Mesendoderm (in vitro differentiated cells): Measurements from ENCODE around the gene IDH1. TPM values are rescaled to one million over a fixed set of nuclear protein-coding genes. Genes with fewer than 3 reads are reported as not detected.

Experiments
- DNase-seq: peaks from one replicate; pipeline ENCODE4 v3.0.0; 2013
- H2AK5ac ChIP-seq: 2 replicates; pipeline ENCODE4 v1.6.1; 2013; ENCODE audit warnings: low read length, inconsistent platforms
- H2BK120ac ChIP-seq: 2 replicates; pipeline ENCODE4 v1.6.1; 2013; ENCODE audit warnings: low read depth, mild to moderate bottlenecking, low read length, moderate library complexity, mixed read lengths
- H2BK15ac ChIP-seq: replicated peaks from 2 replicates; pipeline ENCODE4 v1.6.1; 2013; ENCODE audit warnings: low read depth, mild to moderate bottlenecking, moderate library complexity
- H2BK5ac ChIP-seq: 2 replicates; pipeline ENCODE4 v1.6.1; 2013; ENCODE audit warnings: low read length, inconsistent platforms
- H3K18ac ChIP-seq: 2 replicates; pipeline ENCODE4 v1.6.1; 2013; ENCODE audit warnings: mild to moderate bottlenecking, low read length, mixed read lengths
- H3K23ac ChIP-seq: one replicate; pipeline ENCODE4 v1.6.1; 2013; ENCODE audit warnings: low read length
- H3K27ac ChIP-seq: 2 replicates; pipeline ENCODE4 v1.5.1; 2013; ENCODE audit warnings: low read depth, mild to moderate bottlenecking, inconsistent platforms, low read length, moderate library complexity
- H3K27me3 ChIP-seq: 2 replicates; pipeline ENCODE4 v1.6.1; 2013; ENCODE audit warnings: low read length, control low read depth, mild to moderate bottlenecking, inconsistent platforms; ENCODE audit not compliant: insufficient read depth, poor library complexity
- H3K36me3 ChIP-seq: 2 replicates; pipeline ENCODE4 v1.6.1; 2013; ENCODE audit warnings: low read length, inconsistent platforms; ENCODE audit not compliant: control insufficient read depth, insufficient read depth
- H3K4ac ChIP-seq: one replicate; pipeline ENCODE4 v1.6.1; 2013; ENCODE audit warnings: low read depth, mild to moderate bottlenecking, low read length, moderate library complexity
- H3K4me1 ChIP-seq: 2 replicates; pipeline ENCODE4 v1.6.1; 2013; ENCODE audit warnings: low read depth, low read length, inconsistent platforms; ENCODE audit not compliant: control insufficient read depth
- H3K4me2 ChIP-seq: 2 replicates; pipeline ENCODE4 v1.6.1; 2013; ENCODE audit warnings: low read length
- H3K4me3 ChIP-seq: 2 replicates; pipeline ENCODE4 v1.5.1; 2013; ENCODE audit warnings: mild to moderate bottlenecking, low read length
- H3K56ac ChIP-seq: one replicate; pipeline ENCODE4 v1.6.1; 2013; ENCODE audit warnings: low read length
- H3K79me1 ChIP-seq: 2 replicates; pipeline ENCODE4 v1.6.1; 2013; ENCODE audit warnings: low read length, inconsistent platforms
- H3K79me2 ChIP-seq: 2 replicates; pipeline ENCODE4 v1.6.1; 2013; ENCODE audit warnings: mild to moderate bottlenecking, low read length; ENCODE audit not compliant: control insufficient read depth, insufficient read depth
- H3K9ac ChIP-seq: 2 replicates; pipeline ENCODE4 v1.6.1; 2013; ENCODE audit warnings: low read length, inconsistent platforms
- H4K5ac ChIP-seq: one replicate; pipeline ENCODE4 v1.6.1; 2013; ENCODE audit warnings: low read length
- H4K8ac ChIP-seq: one replicate; pipeline ENCODE4 v1.6.1; 2013; ENCODE audit warnings: low read depth, mild to moderate bottlenecking, control low read depth, low read length, moderate library complexity
- WGBS: extraction: QIAGEN DNeasy Blood & Tissue Kit; methylation state at CpG from one replicate; pipeline ENCODE4 v1.1.7; 2013; ENCODE audit warnings: low lambda C conversion rate, missing lambda C conversion rate; ENCODE audit not compliant: insufficient coverage; ENCODE audit errors: extremely low coverage; 5-methylcytosine and 5-hydroxymethylcytosine counted together
- polyA plus RNA-seq, 2 experiments: library from polyadenylated mRNA; stranded (reverse); fragments of 200-250 nt; gene quantifications; one replicate each; pipeline ENCODE4 v1.2.3, GENCODE V29; 2013

The IDH1 gene
- 396 TPM for polyA plus RNA-seq (2013, experiment 1 of 2)
- polyA plus RNA-seq (2013, experiment 2 of 2), result 398 TPM

DNA sequence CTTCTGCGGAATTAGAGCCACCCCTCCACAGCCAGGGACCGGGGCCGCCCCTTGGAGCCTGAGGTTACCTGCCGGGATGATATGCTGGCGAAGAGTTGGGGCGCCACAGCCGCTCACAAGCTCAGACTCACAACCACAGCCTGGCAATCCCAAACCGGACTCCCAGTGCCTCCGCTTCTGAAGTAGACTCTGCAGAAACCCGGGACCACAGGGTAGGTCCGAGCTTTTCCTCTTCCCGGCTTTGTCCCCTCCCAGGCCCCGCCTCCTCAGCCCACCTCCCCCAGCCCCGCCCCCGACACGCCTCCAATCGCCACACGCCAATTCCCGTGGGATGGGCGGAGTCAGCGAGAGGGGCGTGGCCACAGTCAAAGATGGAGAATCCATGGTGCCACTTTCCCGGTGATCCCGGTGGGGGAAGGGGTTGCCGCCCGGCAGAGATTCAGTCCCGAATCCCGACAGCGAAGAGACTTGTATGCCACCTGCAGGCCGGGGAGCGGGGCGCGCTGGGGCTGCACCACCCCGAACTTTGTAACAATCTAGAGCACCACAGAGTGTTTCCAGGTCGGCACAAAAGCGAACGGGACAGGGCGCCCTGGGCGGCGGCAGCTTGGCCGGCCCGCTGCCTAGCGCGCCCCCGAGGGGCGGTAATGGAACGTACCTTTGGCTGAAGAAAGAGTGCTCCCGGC is at the start of gene IDH1:
Gene IDH1, minus strand, starts transcription at position 201 of the 686 bp plus-strand sequence. CDS start 3,520 bp downstream, outside the sequence.
- WGBS, result no CpG with 5 or more reads among the region's 48 CpGs
- peak within 1 kb of the TSS; percentile 88 for H3K4me3 ChIP-seq
- H3K27me3 ChIP-seq, result no peaks in the 10 kb centered on the region
- peak within 1 kb of the TSS; percentile 73 for H3K4me2 ChIP-seq
- peak within 1 kb of the TSS; percentile 85 for H3K23ac ChIP-seq
- H2AK5ac ChIP-seq, result peak within 1 kb of the TSS; percentile 24
- H3K79me2 ChIP-seq, result peaks cover 33% of the 10 kb centered on the region
- H2BK15ac ChIP-seq, result no peak within 1 kb of the TSS
- H3K4ac ChIP-seq, result peak within 1 kb of the TSS; percentile 90
- no peak within 1 kb of the TSS for H4K8ac ChIP-seq
- H3K56ac ChIP-seq, result peak within 1 kb of the TSS; percentile 100
- H3K79me1 ChIP-seq, result peaks cover 10% of the 10 kb centered on the region
- H2BK120ac ChIP-seq, result peak within 1 kb of the TSS; percentile 49
- peak within 1 kb of the TSS; percentile 99 for H3K27ac ChIP-seq
- peak within 1 kb of the TSS; percentile 100 for H3K9ac ChIP-seq
- H3K4me1 ChIP-seq, result peaks cover 2% of the 10 kb centered on the region
- peak within 1 kb of the TSS; percentile 87 for H3K18ac ChIP-seq
- H3K36me3 ChIP-seq, result no peaks in the 10 kb centered on the region
- peak; percentile 97 for DNase-seq
- no peak within 1 kb of the TSS for H4K5ac ChIP-seq
- peak within 1 kb of the TSS; percentile 95 for H2BK5ac ChIP-seq

DNA sequence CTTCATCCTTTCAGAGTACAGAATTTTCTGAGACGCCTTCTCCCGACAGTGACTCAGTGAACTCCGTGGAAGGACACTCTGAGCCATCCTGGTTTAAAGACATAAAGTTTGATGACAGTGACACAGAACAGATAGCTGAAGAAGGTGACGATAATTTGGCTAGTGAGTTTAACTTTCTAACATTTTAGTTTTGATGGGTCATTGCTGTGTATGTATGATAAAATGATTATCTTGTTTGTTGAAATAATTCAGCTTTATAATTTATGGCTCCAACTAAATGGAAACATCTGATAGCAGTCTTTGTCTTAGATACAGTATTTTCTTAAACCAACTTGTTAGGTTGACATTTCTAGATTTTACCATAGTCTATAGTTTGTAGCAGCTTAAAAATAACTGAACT is 49.3 kb upstream of the IDH1 start:
- Histone ChIP-seq H3K36me3 (peaks cover 5% of the 10 kb centered on the region), H3K9ac (no peak overlapping the region), H4K5ac (no peak overlapping the region), H4K8ac (no peak overlapping the region), H2AK5ac (no peak overlapping the region), H3K27ac (no peak overlapping the region), H3K23ac (no peak overlapping the region), H2BK5ac (no peak overlapping the region), H2BK15ac (no peak overlapping the region), H2BK120ac (no peak overlapping the region), H3K18ac (no peak overlapping the region), H3K27me3 (no peaks in the 10 kb centered on the region), H3K79me2 (no peaks in the 10 kb centered on the region), H3K4me1 (no peaks in the 10 kb centered on the region), H3K4me2 (no peak overlapping the region), H3K4ac (no peak overlapping the region), H3K4me3 (no peak overlapping the region), H3K79me1 (no peaks in the 10 kb centered on the region), H3K56ac (no peak overlapping the region)
- no CpG with 5 or more reads among the region's 4 CpGs for WGBS
- DNase-seq, result no peak

DNA sequence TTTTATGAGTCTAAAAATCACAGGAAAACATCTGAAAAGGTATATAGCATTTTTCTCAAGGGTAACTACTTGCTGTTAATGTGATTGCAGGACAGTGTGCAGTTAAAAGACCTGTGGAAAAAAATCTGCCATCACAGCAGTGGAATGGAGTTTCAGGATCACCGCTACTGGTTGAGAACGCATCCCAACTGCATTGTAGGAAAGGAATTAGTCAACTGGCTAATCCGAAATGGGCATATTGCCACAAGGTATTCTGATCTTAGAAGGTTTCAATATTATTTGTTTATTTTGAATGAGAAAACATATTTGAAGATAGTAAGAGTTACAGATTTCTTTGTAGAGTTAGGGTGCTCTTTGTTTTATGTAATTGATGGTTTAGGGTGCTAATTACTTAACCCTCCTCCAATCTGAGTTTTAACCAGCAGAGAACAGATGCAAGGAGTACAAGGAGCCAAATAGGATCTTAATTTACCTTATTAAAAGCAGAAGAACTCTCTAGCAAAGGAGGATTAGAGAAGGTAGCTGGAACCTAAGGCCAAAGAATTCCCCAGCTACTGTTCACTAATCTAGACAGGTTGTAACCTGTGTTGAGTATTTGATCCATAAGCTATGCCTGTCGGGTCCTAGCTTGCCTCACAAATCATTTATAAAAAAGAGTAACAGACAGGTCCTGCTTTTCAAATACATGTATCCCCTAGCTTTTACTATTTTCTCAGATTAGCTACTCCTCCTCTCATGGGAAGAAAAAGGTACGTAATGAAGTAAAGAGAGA is 46.2 kb upstream of the IDH1 start:
- Histone ChIP-seq H3K36me3 (peaks cover 5% of the 10 kb centered on the region), H2BK15ac (no peak overlapping the region), H3K23ac (no peak overlapping the region), H3K4ac (no peak overlapping the region), H3K56ac (no peak overlapping the region), H4K5ac (no peak overlapping the region), H4K8ac (no peak overlapping the region), H3K4me1 (no peaks in the 10 kb centered on the region), H3K79me1 (no peaks in the 10 kb centered on the region), H3K9ac (no peak overlapping the region), H3K79me2 (no peaks in the 10 kb centered on the region), H2BK5ac (no peak overlapping the region), H3K4me2 (no peak overlapping the region), H2AK5ac (no peak overlapping the region), H3K27ac (no peak overlapping the region), H3K18ac (no peak overlapping the region), H3K27me3 (no peaks in the 10 kb centered on the region), H3K4me3 (no peak overlapping the region), H2BK120ac (no peak overlapping the region)
- no CpG with 5 or more reads among the region's 5 CpGs for WGBS
- no peak for DNase-seq

DNA sequence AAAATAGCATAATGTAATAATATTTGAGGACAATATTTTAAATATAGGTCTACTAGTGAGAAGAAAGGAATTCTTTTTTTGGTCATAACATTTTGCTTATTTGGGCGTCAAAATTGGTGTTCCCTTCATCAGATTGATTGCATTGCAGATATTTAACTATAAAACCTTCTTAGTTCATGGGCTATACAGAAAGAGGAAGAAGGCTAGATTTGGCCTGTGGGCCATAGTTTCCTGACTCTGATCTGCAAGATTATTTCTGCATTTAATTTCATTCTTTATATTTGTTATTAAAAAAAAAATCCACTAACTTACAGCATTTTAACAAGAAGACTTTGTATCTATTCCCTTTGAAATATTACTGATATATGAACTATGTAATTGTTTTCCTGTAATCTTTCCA is 43.1 kb upstream of the IDH1 start:
- Histone ChIP-seq H3K4me2 (no peak overlapping the region), H3K56ac (no peak overlapping the region), H4K5ac (no peak overlapping the region), H2BK15ac (no peak overlapping the region), H2BK120ac (no peak overlapping the region), H3K4ac (no peak overlapping the region), H3K79me2 (peaks cover 4% of the 10 kb centered on the region), H2BK5ac (no peak overlapping the region), H3K36me3 (no peaks in the 10 kb centered on the region), H3K79me1 (peaks cover 8% of the 10 kb centered on the region), H4K8ac (no peak overlapping the region), H3K9ac (no peak overlapping the region), H2AK5ac (no peak overlapping the region), H3K27me3 (no peaks in the 10 kb centered on the region), H3K23ac (no peak overlapping the region), H3K4me3 (no peak overlapping the region), H3K27ac (no peak overlapping the region), H3K4me1 (no peaks in the 10 kb centered on the region), H3K18ac (no peak overlapping the region)
- no peak for DNase-seq
- WGBS, result no CpG with 5 or more reads among the region's 1 CpG

DNA sequence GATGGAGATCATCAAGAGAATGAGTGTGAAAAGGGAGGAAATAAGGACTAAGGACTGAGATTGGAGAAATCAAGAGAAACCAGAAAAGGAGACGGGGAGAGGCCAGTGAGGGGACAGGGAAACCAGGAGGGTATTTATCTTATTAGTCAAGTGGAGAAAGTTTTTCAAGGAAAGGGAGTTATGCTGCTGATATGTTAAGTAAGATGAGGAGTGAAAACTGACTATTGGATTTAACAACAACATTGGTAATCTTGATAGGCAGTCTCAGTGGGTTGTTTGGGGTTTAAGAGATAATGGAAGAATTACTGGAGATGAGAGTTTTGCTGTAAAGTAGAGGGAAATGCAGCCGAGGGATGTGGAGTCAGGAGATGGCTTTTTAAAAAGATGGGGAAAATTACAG is 41.7 kb upstream of the IDH1 start:
- no peaks in the 10 kb centered on the region for H3K36me3 ChIP-seq

More for the DNA sequence above, 41.7 kb upstream of the IDH1 start:
- Histone ChIP-seq H3K27me3 (no peaks in the 10 kb centered on the region), H3K4me3 (no peak overlapping the region), H4K5ac (no peak overlapping the region), H3K79me2 (peaks cover 4% of the 10 kb centered on the region), H2BK5ac (no peak overlapping the region), H3K9ac (no peak overlapping the region), H3K56ac (no peak overlapping the region), H2AK5ac (no peak overlapping the region), H3K4me1 (no peaks in the 10 kb centered on the region), H3K4me2 (no peak overlapping the region), H2BK120ac (no peak overlapping the region), H3K27ac (no peak overlapping the region), H3K18ac (no peak overlapping the region), H3K79me1 (peaks cover 8% of the 10 kb centered on the region), H3K4ac (no peak overlapping the region), H4K8ac (no peak overlapping the region), H2BK15ac (no peak overlapping the region), H3K23ac (no peak overlapping the region)
- no CpG with 5 or more reads among the region's 2 CpGs for WGBS
- DNase-seq, result peak; percentile 60
